ENCODE measurements around the gene SGMS2. TPM values are rescaled to one million over a fixed set of nuclear protein-coding genes. Genes with fewer than 3 reads are reported as not detected.

Gene SGMS2
- total RNA-seq, result under 1 TPM; 0.42 to 0.46 TPM

- peak; percentile 52 for DNase-seq
- H3K9me3 Mint-ChIP-seq, result no peaks in the 10 kb centered on the region
Observed at GRCh38 chr4:107824350-107825071, at the start of gene SGMS2. Gene SGMS2, plus strand, starts transcription at chr4:107824932. Its CDS starts 70,622 bp downstream, at chr4:107895554.

GRCh38 chr4:107777890-107778289 is 46.8 kb upstream of the SGMS2 start:
- Mint-ChIP-seq H3K4me3 (no peak overlapping the region), H3K4me1 (no peaks in the 10 kb centered on the region), H3K27me3 (peaks cover 2% of the 10 kb centered on the region), H3K9me3 (peaks cover 12% of the 10 kb centered on the region), H3K27ac (no peak overlapping the region), H3K36me3 (ENCODE audit: low read depth) (no peaks in the 10 kb centered on the region)
- CTCF ChIA-PET, result no interaction called here
- POLR2A ChIA-PET, result no interaction called here
- DNase-seq, result no peak

More at GRCh38 chr4:107824350-107825071, at the start of gene SGMS2:
- peaks cover 55% of the 10 kb centered on the region for H3K27me3 Mint-ChIP-seq
- H3K36me3 Mint-ChIP-seq (ENCODE audit: low read depth), result no peaks in the 10 kb centered on the region
- CTCF ChIA-PET, result no interaction called here
- POLR2A ChIA-PET, result no interaction called here
- peak within 1 kb of the TSS; percentile 65 for H3K27ac Mint-ChIP-seq
- peak within 1 kb of the TSS; percentile 82 for H3K4me3 Mint-ChIP-seq
- H3K4me1 Mint-ChIP-seq, result peaks cover 5% of the 10 kb centered on the region

DNA sequence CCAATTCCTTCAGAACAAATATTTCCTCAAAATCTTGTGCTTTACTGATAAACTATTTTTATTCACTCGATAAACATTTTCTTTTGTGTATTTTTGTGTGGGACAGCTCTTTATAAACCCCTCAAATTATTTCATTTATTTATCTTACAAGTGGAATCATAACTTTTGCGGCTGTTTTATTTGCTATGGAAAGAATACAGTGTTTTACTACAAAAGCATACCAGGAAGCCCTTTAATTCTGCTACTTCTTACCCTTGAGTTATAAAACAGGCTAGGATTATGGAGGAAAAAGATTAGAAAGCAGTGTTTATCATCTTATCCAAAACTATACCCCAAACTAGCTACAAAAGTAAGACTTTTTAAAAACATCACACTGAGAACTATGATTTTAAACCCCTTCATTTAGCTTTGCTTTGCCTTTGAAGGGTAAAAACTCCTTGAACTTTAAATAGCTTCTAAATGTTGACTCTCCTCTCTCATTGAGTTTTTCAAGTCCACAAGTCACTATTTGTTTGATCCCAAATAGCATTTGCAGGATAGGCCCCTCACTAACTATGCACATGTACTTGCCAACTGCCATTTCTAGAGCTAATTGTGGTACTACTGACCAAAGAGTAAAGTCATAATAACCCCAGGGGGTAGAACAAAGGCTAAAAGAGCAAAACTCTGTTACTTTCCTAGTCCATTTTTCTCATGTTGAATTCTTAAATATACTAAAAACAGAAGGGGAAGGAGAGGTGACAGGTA is 45.8 kb upstream of the SGMS2 start:
- Mint-ChIP-seq H3K27ac (no peak overlapping the region), H3K9me3 (peaks cover 12% of the 10 kb centered on the region), H3K27me3 (peaks cover 4% of the 10 kb centered on the region), H3K36me3 (ENCODE audit: low read depth) (no peaks in the 10 kb centered on the region), H3K4me1 (no peaks in the 10 kb centered on the region), H3K4me3 (no peak overlapping the region)
- ChIA-PET CTCF (no interaction called here), POLR2A (no interaction called here)
- DNase-seq, result no peak

DNA sequence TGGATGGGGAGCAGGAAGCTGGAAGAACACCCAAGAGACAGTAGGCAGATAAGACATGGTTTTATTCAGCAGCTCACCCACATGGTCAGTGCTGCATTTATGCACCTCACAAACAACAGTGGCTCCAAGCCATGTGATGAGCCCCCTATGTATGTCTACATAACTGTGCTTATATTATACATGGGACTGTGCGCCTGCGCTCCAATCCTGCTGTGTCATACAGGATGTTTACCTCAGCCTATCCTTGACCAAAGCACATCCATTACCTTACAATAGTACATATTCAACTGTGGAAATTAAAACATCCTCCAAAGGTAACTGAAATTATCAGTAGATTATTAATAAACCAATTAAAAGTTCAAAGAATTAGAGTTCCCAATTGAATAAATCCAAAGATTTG is 44.1 kb upstream of the SGMS2 start:
- Mint-ChIP-seq H3K27me3 (peaks cover 4% of the 10 kb centered on the region), H3K36me3 (ENCODE audit: low read depth) (no peaks in the 10 kb centered on the region), H3K27ac (no peak overlapping the region), H3K4me3 (no peak overlapping the region), H3K4me1 (no peaks in the 10 kb centered on the region), H3K9me3 (peaks cover 12% of the 10 kb centered on the region)
- POLR2A ChIA-PET, result no interaction called here
- CTCF ChIA-PET, result no interaction called here
- no peak for DNase-seq

- POLR2A ChIA-PET, result no interaction called here
- H3K27ac Mint-ChIP-seq, result no peak overlapping the region
- H3K4me3 Mint-ChIP-seq, result no peak overlapping the region
- H3K27me3 Mint-ChIP-seq, result peaks cover 15% of the 10 kb centered on the region
- H3K36me3 Mint-ChIP-seq (ENCODE audit: low read depth), result no peaks in the 10 kb centered on the region
- DNase-seq, result no peak
- H3K4me1 Mint-ChIP-seq, result no peaks in the 10 kb centered on the region
- peaks cover 4% of the 10 kb centered on the region for H3K9me3 Mint-ChIP-seq
- CTCF ChIA-PET, result no interaction called here
Observed at GRCh38 chr4:107791902-107792301, 32.8 kb upstream of the SGMS2 start.

DNA sequence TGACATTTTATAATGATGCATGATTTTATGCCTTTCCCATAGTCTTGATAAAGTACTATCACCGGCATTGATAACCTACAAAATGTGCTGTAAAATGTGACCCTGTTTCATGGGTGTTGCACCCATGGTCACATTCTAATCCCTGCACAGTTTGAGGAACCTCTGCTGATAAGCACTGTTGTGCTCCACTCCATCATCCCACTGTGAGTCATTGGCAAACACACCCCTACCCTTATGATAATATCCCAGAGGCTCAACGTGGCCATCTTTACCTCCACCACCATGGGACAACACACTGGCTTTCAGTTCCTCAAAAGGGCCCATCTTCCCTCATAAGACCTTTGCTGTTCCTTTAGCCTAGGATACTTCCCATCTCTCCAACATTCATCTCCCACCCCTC is 32.0 kb upstream of the SGMS2 start:
- DNase-seq, result no peak
- Mint-ChIP-seq H3K9me3 (no peaks in the 10 kb centered on the region), H3K4me3 (no peak overlapping the region), H3K27ac (no peak overlapping the region), H3K27me3 (peaks cover 15% of the 10 kb centered on the region), H3K4me1 (no peaks in the 10 kb centered on the region), H3K36me3 (ENCODE audit: low read depth) (no peaks in the 10 kb centered on the region)
- CTCF ChIA-PET, result no interaction called here
- POLR2A ChIA-PET, result no interaction called here

DNA sequence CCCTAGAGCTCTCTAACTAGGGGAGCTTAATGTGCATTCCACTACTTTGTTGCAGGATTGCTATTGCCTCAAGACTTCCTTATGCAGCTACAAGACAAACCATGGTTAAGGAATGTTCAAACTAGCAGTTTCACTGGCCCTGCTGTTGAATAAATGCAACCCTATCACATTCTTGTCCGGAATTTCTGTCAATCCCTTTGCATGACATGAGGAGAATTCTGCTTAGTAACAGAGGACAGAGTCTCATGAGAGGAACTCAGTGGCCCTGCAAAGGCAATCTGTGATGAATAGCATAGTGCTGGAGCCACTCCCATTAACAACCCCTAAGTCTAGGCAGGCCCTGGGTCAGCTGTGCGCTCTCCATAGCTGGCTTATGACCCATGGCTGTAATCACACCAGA is 30.7 kb upstream of the SGMS2 start:
- Mint-ChIP-seq H3K27me3 (peaks cover 16% of the 10 kb centered on the region), H3K36me3 (ENCODE audit: low read depth) (no peaks in the 10 kb centered on the region), H3K27ac (no peak overlapping the region), H3K4me1 (no peaks in the 10 kb centered on the region), H3K9me3 (no peaks in the 10 kb centered on the region), H3K4me3 (no peak overlapping the region)
- POLR2A ChIA-PET, result no interaction called here
- DNase-seq, result no peak
- CTCF ChIA-PET, result no interaction called here

GRCh38 chr4:107799669-107800450 is 24.9 kb upstream of the SGMS2 start:
- Mint-ChIP-seq H3K4me1 (no peaks in the 10 kb centered on the region), H3K9me3 (no peaks in the 10 kb centered on the region), H3K27ac (no peak overlapping the region), H3K4me3 (no peak overlapping the region), H3K27me3 (peaks cover 29% of the 10 kb centered on the region), H3K36me3 (ENCODE audit: low read depth) (no peaks in the 10 kb centered on the region)
- no peak for DNase-seq
- CTCF ChIA-PET, result interaction anchor here (0.7 kb wide), 1 partner anchor 102 kb away, joined by 3 read pairs; no protein-coding TSS in a partner anchor
- POLR2A ChIA-PET, result no interaction called here

- CTCF ChIA-PET, result no interaction called here
- Mint-ChIP-seq H3K9me3 (no peaks in the 10 kb centered on the region), H3K36me3 (ENCODE audit: low read depth) (no peaks in the 10 kb centered on the region), H3K27ac (no peak overlapping the region), H3K4me3 (no peak overlapping the region), H3K27me3 (peaks cover 29% of the 10 kb centered on the region), H3K4me1 (no peaks in the 10 kb centered on the region)
- DNase-seq, result no peak
- POLR2A ChIA-PET, result no interaction called here
Observed at GRCh38 chr4:107800706-107801105, 24.0 kb upstream of the SGMS2 start.

- Mint-ChIP-seq H3K9me3 (no peaks in the 10 kb centered on the region), H3K4me3 (no peak overlapping the region), H3K27me3 (peaks cover 23% of the 10 kb centered on the region), H3K4me1 (no peaks in the 10 kb centered on the region), H3K27ac (no peak overlapping the region), H3K36me3 (ENCODE audit: low read depth) (no peaks in the 10 kb centered on the region)
- POLR2A ChIA-PET, result no interaction called here
- CTCF ChIA-PET, result no interaction called here
- DNase-seq, result no peak
Observed at GRCh38 chr4:107801766-107802211, 22.9 kb upstream of the SGMS2 start.

DNA sequence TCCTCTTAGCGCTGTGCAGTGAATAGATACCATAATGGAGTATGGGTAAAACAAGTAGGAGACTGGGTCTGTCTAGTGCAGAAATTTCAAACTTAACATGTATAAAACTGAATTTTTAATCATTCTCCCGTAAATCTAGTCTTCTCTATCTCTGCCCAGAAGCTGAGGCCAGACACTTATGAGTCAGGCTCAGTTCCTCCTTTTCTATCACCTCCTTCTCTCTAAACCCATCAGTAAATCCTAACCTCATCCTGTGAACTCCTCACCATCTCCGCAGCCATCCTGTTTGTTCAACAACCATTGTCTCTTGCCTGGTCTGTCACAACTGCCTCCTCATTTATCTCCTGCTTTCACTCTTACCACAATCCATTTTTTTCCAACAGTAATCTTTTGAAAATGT is 19.8 kb upstream of the SGMS2 start:
- no peak overlapping the region for H3K4me3 Mint-ChIP-seq
- no peaks in the 10 kb centered on the region for H3K4me1 Mint-ChIP-seq
- H3K27me3 Mint-ChIP-seq, result peaks cover 16% of the 10 kb centered on the region
- DNase-seq, result no peak
- no peak overlapping the region for H3K27ac Mint-ChIP-seq
- no peaks in the 10 kb centered on the region for H3K9me3 Mint-ChIP-seq
- ChIA-PET CTCF (no interaction called here), POLR2A (no interaction called here)
- no peaks in the 10 kb centered on the region for H3K36me3 Mint-ChIP-seq (ENCODE audit: low read depth)

DNA sequence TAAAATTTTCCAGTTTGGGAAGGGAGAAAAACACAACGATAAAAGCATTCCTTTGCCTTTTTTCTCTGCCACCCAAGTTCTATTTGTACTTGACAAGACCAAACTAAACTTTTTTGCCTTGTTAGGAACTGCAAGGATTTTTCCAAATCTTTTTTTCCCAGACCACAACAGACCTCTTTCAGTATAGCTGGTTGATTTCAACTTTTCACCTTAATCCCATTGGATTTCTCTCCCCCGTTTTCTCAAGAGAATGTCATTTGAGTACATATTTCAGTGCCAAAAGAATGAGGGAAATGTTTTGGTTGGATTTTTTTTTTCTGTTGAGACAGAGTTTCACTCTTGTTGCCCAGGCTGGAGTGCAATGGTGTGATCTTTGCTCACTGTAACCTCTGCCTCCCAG is 18.5 kb upstream of the SGMS2 start:
- Mint-ChIP-seq H3K9me3 (no peaks in the 10 kb centered on the region), H3K27ac (no peak overlapping the region), H3K4me1 (no peaks in the 10 kb centered on the region), H3K4me3 (no peak overlapping the region), H3K27me3 (peaks cover 12% of the 10 kb centered on the region), H3K36me3 (ENCODE audit: low read depth) (no peaks in the 10 kb centered on the region)
- DNase-seq, result no peak
- POLR2A ChIA-PET, result no interaction called here
- CTCF ChIA-PET, result no interaction called here

GRCh38 chr4:107808572-107808971 is 16.2 kb upstream of the SGMS2 start:
- no peaks in the 10 kb centered on the region for H3K4me1 Mint-ChIP-seq
- H3K9me3 Mint-ChIP-seq, result no peaks in the 10 kb centered on the region
- DNase-seq, result no peak
- H3K4me3 Mint-ChIP-seq, result no peak overlapping the region
- peaks cover 8% of the 10 kb centered on the region for H3K27me3 Mint-ChIP-seq
- ChIA-PET POLR2A (no interaction called here), CTCF (no interaction called here)
- H3K27ac Mint-ChIP-seq, result no peak overlapping the region
- H3K36me3 Mint-ChIP-seq (ENCODE audit: low read depth), result no peaks in the 10 kb centered on the region
